AG04449 (cell line): ENCODE results near the gene GXYLT2.

ENCODE experiments used
- CTCF ChIA-PET: fragments of 350-600 bp; formaldehyde crosslinking; extraction: SDS; loops from one replicate; lab custom pipeline; 2021; ENCODE audit warnings: antibody characterized with exemption; lab: Yijun Ruan, JAX
- POLR2A ChIA-PET: fragments of 400-600, 350-600 bp; formaldehyde crosslinking; extraction: SDS; loops from one replicate; lab custom pipeline; 2020; ENCODE audit warnings: antibody characterized with exemption, inconsistent platforms; lab: Yijun Ruan, JAX
- DNase-seq: peaks from one replicate; pipeline ENCODE4 v3.0.0-alpha.2; 2010; ENCODE audit warnings: low read depth, low spot score
- H3K4me3 ChIP-seq: 2 replicates; pipeline ENCODE4 v1.5.1; 2011; ENCODE audit warnings: low read depth, mild to moderate bottlenecking, control low read depth, low read length
- TF ChIP-seq, protein P1 (sequence below): IDR thresholded peaks from one replicate; pipeline ENCODE4 v1.5.1; 2011; ENCODE audit warnings: mild to moderate bottlenecking, moderate library complexity, low read length, control low read depth, inconsistent platforms; ENCODE audit not compliant: insufficient read depth; ENCODE audit errors: missing control alignments

GXYLT2 gene

GRCh38 chr3:72904163-72904562, 16.3 kb downstream of the GXYLT2 start:
- H3K4me3 ChIP-seq = no peak overlapping the region
- TF ChIP-seq, protein P1, sequence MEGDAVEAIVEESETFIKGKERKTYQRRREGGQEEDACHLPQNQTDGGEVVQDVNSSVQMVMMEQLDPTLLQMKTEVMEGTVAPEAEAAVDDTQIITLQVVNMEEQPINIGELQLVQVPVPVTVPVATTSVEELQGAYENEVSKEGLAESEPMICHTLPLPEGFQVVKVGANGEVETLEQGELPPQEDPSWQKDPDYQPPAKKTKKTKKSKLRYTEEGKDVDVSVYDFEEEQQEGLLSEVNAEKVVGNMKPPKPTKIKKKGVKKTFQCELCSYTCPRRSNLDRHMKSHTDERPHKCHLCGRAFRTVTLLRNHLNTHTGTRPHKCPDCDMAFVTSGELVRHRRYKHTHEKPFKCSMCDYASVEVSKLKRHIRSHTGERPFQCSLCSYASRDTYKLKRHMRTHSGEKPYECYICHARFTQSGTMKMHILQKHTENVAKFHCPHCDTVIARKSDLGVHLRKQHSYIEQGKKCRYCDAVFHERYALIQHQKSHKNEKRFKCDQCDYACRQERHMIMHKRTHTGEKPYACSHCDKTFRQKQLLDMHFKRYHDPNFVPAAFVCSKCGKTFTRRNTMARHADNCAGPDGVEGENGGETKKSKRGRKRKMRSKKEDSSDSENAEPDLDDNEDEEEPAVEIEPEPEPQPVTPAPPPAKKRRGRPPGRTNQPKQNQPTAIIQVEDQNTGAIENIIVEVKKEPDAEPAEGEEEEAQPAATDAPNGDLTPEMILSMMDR = no peak
- ChIA-PET CTCF (interaction anchor here (1.1 to 2.4 kb wide), 4 partner anchors 16 to 1222 kb away, joined by 3 to 6 read pairs (median 3); partner anchors contain the start of gene GXYLT2), POLR2A (no interaction called here)
- no peak for DNase-seq

GRCh38 chr3:72906154-72906553, 18.3 kb downstream of the GXYLT2 start:
- DNase-seq = no peak
- TF ChIP-seq, protein P1 = no peak
- POLR2A ChIA-PET = no interaction called here
- H3K4me3 ChIP-seq = no peak overlapping the region
- CTCF ChIA-PET = interaction anchor here (2.4 kb wide), 1 partner anchor 151 kb away, joined by 6 read pairs; no protein-coding TSS in a partner anchor

GRCh38 chr3:72907131-72907711, 19.4 kb downstream of the GXYLT2 start:
- DNase-seq = no peak
- CTCF ChIA-PET = interaction anchor here (1.2 to 2.1 kb wide), 2 partner anchors 56 to 179 kb away, joined by 3 to 8 read pairs; no protein-coding TSS in a partner anchor
- H3K4me3 ChIP-seq = no peak overlapping the region
- TF ChIP-seq, protein P1 = no peak
- POLR2A ChIA-PET = no interaction called here

- ChIA-PET POLR2A (no interaction called here), CTCF (interaction anchor here (0.6 to 2.1 kb wide), 3 partner anchors 57 to 187 kb away, joined by 3 to 8 read pairs (median 3); no protein-coding TSS in a partner anchor)
- DNase-seq = peak; percentile 54
- H3K4me3 ChIP-seq = no peak overlapping the region
- TF ChIP-seq, protein P1 = no peak
These were observed 20.1 kb downstream of the GXYLT2 start for GRCh38 chr3:72907731-72908620.

GRCh38 chr3:72909591-72909990, 21.7 kb downstream of the GXYLT2 start:
- TF ChIP-seq, protein P1 = no peak
- H3K4me3 ChIP-seq = no peak overlapping the region
- POLR2A ChIA-PET = no interaction called here
- CTCF ChIA-PET = interaction anchor here (0.7 to 1.9 kb wide), 3 partner anchors 9 to 1857 kb away, joined by 3 to 7 read pairs (median 4); no protein-coding TSS in a partner anchor
- no peak for DNase-seq

DNA sequence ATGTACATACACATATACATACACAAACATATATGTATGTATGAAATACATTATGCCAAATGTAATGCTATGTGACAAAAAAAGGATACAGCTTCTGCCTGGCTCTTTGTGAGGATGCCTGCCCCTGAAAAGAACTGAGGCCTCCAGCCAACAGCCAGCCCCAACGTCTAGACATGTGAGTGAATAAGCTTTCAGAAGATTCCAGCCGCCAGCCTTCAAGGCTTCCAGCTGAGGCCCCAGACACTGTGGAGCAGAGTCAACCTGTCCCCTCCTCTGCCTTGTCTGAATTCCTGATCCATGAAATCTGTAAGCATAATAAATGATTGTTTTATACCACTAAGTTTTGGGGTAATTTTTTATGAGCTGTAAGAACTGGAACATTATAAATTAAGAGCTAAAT, 24.7 kb downstream of the GXYLT2 start:
- TF ChIP-seq, protein P1 = no peak
- CTCF ChIA-PET = interaction anchor here (1.8 kb wide), 1 partner anchor 173 kb away, joined by 4 read pairs; no protein-coding TSS in a partner anchor
- no peak for DNase-seq
- H3K4me3 ChIP-seq = no peak overlapping the region
- POLR2A ChIA-PET = no interaction called here
